Right kidney (tissue), 1 donor: Measurements from ENCODE around the gene TMCC3.
"Not testable (repeated sequence)": the region's sequence is repeated elsewhere in the genome, so short reads cannot be mapped to it uniquely, and the experiment has no call there.

Source experiments
- DNase-seq: peaks from one replicate; pipeline ENCODE4 v3.0.0-alpha.2; 2016

The TMCC3 gene

GRCh38 chr12:94566345-94566744 lies 84.0 kb downstream of the TMCC3 start:
- DNase-seq = no peak

GRCh38 chr12:94565683-94566082 lies 84.7 kb downstream of the TMCC3 start:
- DNase-seq = no peak

- DNase-seq = no peak
Measured at GRCh38 chr12:94563286-94563685, 87.1 kb downstream of the TMCC3 start.

GRCh38 chr12:94561943-94562411 lies 88.4 kb downstream of the TMCC3 start:
- DNase-seq = no peak

GRCh38 chr12:94560431-94561221 lies 89.7 kb downstream of the TMCC3 start:
- DNase-seq = no peak

- no peak for DNase-seq
Measured at GRCh38 chr12:94558612-94559011, 91.7 kb downstream of the TMCC3 start.

- DNase-seq = no peak
Measured at GRCh38 chr12:94557746-94558295, 92.5 kb downstream of the TMCC3 start.

- DNase-seq = no peak
Measured at GRCh38 chr12:94555687-94556086, 94.7 kb downstream of the TMCC3 start.

GRCh38 chr12:94553875-94554274 lies 96.5 kb downstream of the TMCC3 start:
- DNase-seq = no peak

GRCh38 chr12:94553130-94553519 lies 97.2 kb downstream of the TMCC3 start:
- no peak for DNase-seq

GRCh38 chr12:94551810-94552209 lies 98.5 kb downstream of the TMCC3 start:
- no peak for DNase-seq

- no peak for DNase-seq
Measured at GRCh38 chr12:94550964-94551363, 99.4 kb downstream of the TMCC3 start.

GRCh38 chr12:94548833-94549232 lies 101.5 kb downstream of the TMCC3 start:
- DNase-seq = not testable (repeated sequence)

GRCh38 chr12:94545935-94546771 lies 104.2 kb downstream of the TMCC3 start:
- peak; percentile 34 for DNase-seq

- DNase-seq = no peak
Measured at GRCh38 chr12:94544355-94544754, 106.0 kb downstream of the TMCC3 start.

- DNase-seq = no peak
Measured at GRCh38 chr12:94538318-94538717, 112.0 kb downstream of the TMCC3 start.

GRCh38 chr12:94536040-94536965 lies 114.1 kb downstream of the TMCC3 start:
- no peak for DNase-seq

- no peak for DNase-seq
Measured at GRCh38 chr12:94535510-94535921, 114.8 kb downstream of the TMCC3 start.

- DNase-seq = no peak
Measured at GRCh38 chr12:94534774-94535509, 115.4 kb downstream of the TMCC3 start.

- no peak for DNase-seq
Measured at GRCh38 chr12:94534278-94534677, 116.1 kb downstream of the TMCC3 start.
